Pancreas (tissue), 10 donors: Measurements from ENCODE around the gene IL1RAP. TPM values are rescaled to one million over a fixed set of nuclear protein-coding genes. Genes with fewer than 3 reads are reported as not detected.
A peak's percentile ranks its signal among the peaks of the same experiment; 100 is the strongest.

ENCODE experiments used
- ATAC-seq, 4 donors: fragments of 200-7000 bp; cut with Tn5 transposase; one replicate each; pipeline versions ENCODE4 v1.8.0 to v1.9.1; 2020; ENCODE audit warnings: mild to moderate bottlenecking in 4 of 4, moderate library complexity in 4 of 4
- DNase-seq, 6 donors: peaks; one replicate each; pipeline ENCODE4 v3.0.0-alpha.2; 2020
- FAIRE-seq: peaks from 2 replicates; lab custom pipeline; 2012; peaks lifted over from hg19 to GRCh38; lab: Jason Lieb, UNC
- H3K27ac ChIP-seq, 4 donors: fragments of 200-600 bp; sonication (generic); 1 replicate in 3 of 4; 2 replicates in 1 of 4; pipeline versions ENCODE4 v1.5.0 to v1.8.0; 2020
- H3K27me3 ChIP-seq, 4 donors: fragments of 200-600 bp; one replicate each; pipeline ENCODE4 v1.8.0; 2021
- H3K36me3 ChIP-seq, 3 donors: fragments of 200-600 bp; sonication (generic) in 1 of 3; one replicate each; pipeline versions ENCODE4 v1.5.0 to v1.8.0; 2020 to 2021
- H3K4me1 ChIP-seq, 3 donors: fragments of 200-600 bp; one replicate each; pipeline ENCODE4 v1.8.0; 2021
- H3K4me3 ChIP-seq, 4 donors: fragments of 200-600 bp; sonication (generic) in 2 of 4; one replicate each; pipeline versions ENCODE4 v1.5.0 to v1.8.0; 2020 to 2021
- H3K9me3 ChIP-seq, 4 donors: fragments of 200-600 bp; one replicate each; pipeline ENCODE4 v1.8.0; 2021
- CTCF ChIP-seq, 4 donors: fragments of 200-600 bp; sonication (generic) in 3 of 4; IDR thresholded peaks; one replicate each; pipeline versions ENCODE4 v1.5.0 to v1.8.0; 2021; ENCODE audit warnings: antibody characterized with exemption in 4 of 4
- WGBS, 2 donors: extraction: QIAGEN DNeasy Blood & Tissue Kit; methylation state at CpG; one replicate each; pipeline ENCODE4 v1.1.7; 2013; 5-methylcytosine and 5-hydroxymethylcytosine counted together
- intact Hi-C, 3 donors: fragments of 100-400 bp; cut with DNase I; formaldehyde crosslinking; loops; one replicate each; pipeline versions ENCODE4 v1.11.1 to v1.14.2; 2022
- polyA plus RNA-seq, 2 donors: library from polyadenylated mRNA; stranded (reverse); fragments of 200-250 nt; gene quantifications; one replicate each; pipeline ENCODE4 v1.2.3, GENCODE V29; 2013
- total RNA-seq, 6 donors: library from RNA; stranded (reverse); fragmentation: NEBNext Ultra II Directional in 4 of 6; extraction: Animal tissue kit (Norgen Biotek cat#: 25700) in 4 of 6; gene quantifications; one replicate each; pipeline versions ENCODE4 v1.2.1 to v1.2.4, GENCODE V29; 2021 to 2023
- donor health status: healthy with polysubstance abuse.
- donor health status: DM: no; HTN: no; CAD: no; lungs with moderate emphysema.
- donor health status: DM: no; HTN: no; CAD: no.
- donor health status: control.
- donor health status: control.
- donor health status: Bipolar disorder and iron deficiency.
- donor health status: DM: yes; HTN: yes; CAD: no.
- donor health status: DM: no; HTN: no; CAD: no.
- donor health status: DM: no; HTN: no; CAD: no.
- donor health status: DM: yes; HTN: yes; CAD: no.

IL1RAP gene
- total and polyA plus RNA-seq, 8 donors, result 0.49 to 9.3 (median 3.4) TPM

- FAIRE-seq (no peak), DNase-seq (no peak), ATAC-seq (no peak)
- Histone ChIP-seq H3K27me3 (no peaks in the 10 kb centered on the region), H3K4me1 (no peaks in the 10 kb centered on the region), H3K4me3 (no peak overlapping the region), H3K9me3 (no peaks in the 10 kb centered on the region), H3K36me3 (no peaks in the 10 kb centered on the region), H3K27ac (no peak overlapping the region)
- TF ChIP-seq CTCF (IDR thresholded peaks at IDR 0.05), result no peak
- intact Hi-C loops, result no loop called here
- 75 to 80% methylated on average over 1 of the region's 1 CpG for WGBS, 2 donors
Measured at GRCh38 chr3:190542846-190543245, 29.0 kb downstream of the IL1RAP start.

DNA sequence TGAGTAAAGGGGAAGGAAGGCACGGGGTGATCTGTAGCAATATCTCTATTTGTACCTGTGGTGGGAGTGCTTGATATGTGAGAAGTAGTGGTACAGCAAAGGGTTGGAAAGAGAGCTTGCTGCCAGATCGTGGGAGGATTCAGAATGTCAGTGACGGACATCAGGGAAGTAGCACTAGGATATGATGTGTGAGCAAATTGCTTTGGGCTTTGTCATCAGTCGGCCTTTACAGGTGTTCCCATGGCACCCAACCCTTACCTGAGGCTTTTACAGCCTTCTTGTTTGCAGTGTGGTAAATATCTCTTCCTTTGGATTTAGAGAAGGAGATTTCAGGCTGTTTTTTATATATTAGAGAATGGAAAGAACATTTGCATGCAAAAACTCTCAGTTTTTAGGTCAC, 29.8 kb downstream of the IL1RAP start:
- 80 to 86% methylated on average over 4 of the region's 4 CpGs for WGBS, 2 donors
- peaks cover 0 to 4% (median 0%) of the 10 kb centered on the region in 3 donors for H3K4me1 ChIP-seq
- DNase-seq, result no peak
- no peak overlapping the region for H3K27ac ChIP-seq
- H3K36me3 ChIP-seq, result no peaks in the 10 kb centered on the region
- H3K9me3 ChIP-seq, result no peaks in the 10 kb centered on the region
- no peak for FAIRE-seq
- peak in 1 of 4 donors; percentile 44 for ATAC-seq
- TF ChIP-seq CTCF (IDR thresholded peaks at IDR 0.05), result no peak
- intact Hi-C loops, result no loop called here
- H3K27me3 ChIP-seq, result no peaks in the 10 kb centered on the region
- no peak overlapping the region for H3K4me3 ChIP-seq

GRCh38 chr3:190545191-190545590, 31.3 kb downstream of the IL1RAP start:
- no peaks in the 10 kb centered on the region for H3K9me3 ChIP-seq
- DNase-seq (no peak), ATAC-seq (no peak), FAIRE-seq (no peak)
- intact Hi-C loops, result no loop called here
- H3K36me3 ChIP-seq, result no peaks in the 10 kb centered on the region
- peaks cover 0 to 5% (median 0%) of the 10 kb centered on the region in 3 donors for H3K4me1 ChIP-seq
- no peak overlapping the region for H3K4me3 ChIP-seq
- H3K27me3 ChIP-seq, result no peaks in the 10 kb centered on the region
- TF ChIP-seq CTCF (IDR thresholded peaks at IDR 0.05), result no peak
- no peak overlapping the region for H3K27ac ChIP-seq
- 81 to 91% methylated on average over 4 of the region's 4 CpGs for WGBS, 2 donors

DNA sequence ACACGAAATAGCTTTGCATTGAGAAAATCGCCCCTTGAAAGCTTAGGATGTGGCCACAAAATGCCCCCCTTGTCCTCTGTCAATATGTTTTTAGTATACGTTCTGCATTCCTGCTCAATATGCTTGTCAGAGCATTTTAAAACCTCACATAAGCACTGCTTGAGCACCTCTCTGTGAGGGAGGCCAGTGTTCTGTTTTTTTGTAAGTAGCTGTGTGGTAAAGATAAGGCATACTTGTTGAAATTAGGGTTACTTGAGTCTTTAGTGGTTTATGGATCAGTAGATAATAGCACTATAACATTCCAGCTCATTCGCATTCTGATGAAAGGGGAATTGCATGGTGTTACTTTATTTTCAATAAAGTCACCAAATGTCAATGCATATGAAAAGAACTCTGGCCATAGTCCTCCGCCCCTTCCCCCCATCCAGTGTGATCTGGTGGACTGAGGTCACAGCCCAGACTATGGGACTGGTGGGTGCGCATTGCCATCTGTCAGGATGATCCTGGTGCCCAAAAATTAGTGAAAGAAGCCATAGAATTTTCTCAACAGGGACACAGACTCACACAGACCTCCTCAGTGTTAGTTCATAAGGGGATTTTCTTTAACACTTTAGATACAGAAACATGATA, 33.1 kb downstream of the IL1RAP start:
- no peak overlapping the region for H3K4me3 ChIP-seq
- H3K9me3 ChIP-seq, result no peaks in the 10 kb centered on the region
- intact Hi-C loops, result no loop called here
- 88 to 93% methylated on average over 6 of the region's 6 CpGs for WGBS, 2 donors
- H3K36me3 ChIP-seq, result no peaks in the 10 kb centered on the region
- no peak for ATAC-seq
- no peak for DNase-seq
- no peak for TF ChIP-seq CTCF (IDR thresholded peaks at IDR 0.05)
- FAIRE-seq, result no peak
- no peaks in the 10 kb centered on the region for H3K27me3 ChIP-seq
- H3K27ac ChIP-seq, result no peak overlapping the region
- peaks cover 0 to 5% (median 0%) of the 10 kb centered on the region in 3 donors for H3K4me1 ChIP-seq

DNA sequence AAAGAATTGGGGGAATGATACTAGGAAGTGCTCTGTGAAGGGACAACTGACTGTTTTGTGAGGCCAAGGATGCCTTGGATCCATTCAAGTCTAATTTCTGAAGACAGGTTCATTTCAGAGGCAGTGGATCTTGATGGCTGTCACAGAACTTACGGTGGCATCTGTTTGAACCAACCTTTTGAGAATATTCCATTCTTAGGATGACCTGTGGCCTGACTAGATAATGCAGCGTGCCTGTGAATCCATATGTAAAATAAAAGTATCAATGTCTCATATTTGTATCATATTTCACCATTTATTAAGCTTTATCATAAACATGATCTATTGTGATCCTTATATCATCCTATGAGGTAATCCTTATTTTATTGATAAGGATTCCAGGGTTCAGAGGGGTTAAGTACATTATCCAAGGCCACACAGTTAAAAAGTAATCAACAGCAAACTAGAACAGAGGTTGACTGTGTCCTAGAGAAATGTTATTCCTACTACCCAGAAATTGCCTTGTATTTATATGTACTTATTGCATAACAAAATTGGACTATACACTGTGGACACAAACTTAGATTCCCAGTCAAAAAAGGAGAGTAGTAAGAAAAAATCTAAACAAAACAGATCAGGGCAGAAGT, 34.3 kb downstream of the IL1RAP start:
- peaks cover 0 to 5% (median 0%) of the 10 kb centered on the region in 3 donors for H3K4me1 ChIP-seq
- intact Hi-C loops, result no loop called here
- H3K27ac ChIP-seq, result no peak overlapping the region
- ATAC-seq (peak in 3 of 4 donors; percentile 51 to 65 (median 62)), FAIRE-seq (no peak), DNase-seq (no peak)
- H3K4me3 ChIP-seq, result no peak overlapping the region
- H3K27me3 ChIP-seq, result no peaks in the 10 kb centered on the region
- H3K9me3 ChIP-seq, result no peaks in the 10 kb centered on the region
- TF ChIP-seq CTCF (IDR thresholded peaks at IDR 0.05), result no peak
- no peaks in the 10 kb centered on the region for H3K36me3 ChIP-seq
- WGBS, 2 donors, result 92 to 94% methylated on average over 2 of the region's 2 CpGs
